Stimulated activated CD8-positive, alpha-beta memory T cell treated with anti-CD3 and anti-CD28 coated beads, Interleukin-4, amount 100 ng/mL, for 1 hour (primary cell): Measurements from ENCODE around the gene RALGDS.

ENCODE experiments used
- DNase-seq, 2 donors: peaks; one replicate each; pipeline ENCODE4 v3.0.0-alpha.2; 2020; ENCODE audit warnings: low read depth in 2 of 2, low spot score in 1 of 2

RALGDS gene

DNA sequence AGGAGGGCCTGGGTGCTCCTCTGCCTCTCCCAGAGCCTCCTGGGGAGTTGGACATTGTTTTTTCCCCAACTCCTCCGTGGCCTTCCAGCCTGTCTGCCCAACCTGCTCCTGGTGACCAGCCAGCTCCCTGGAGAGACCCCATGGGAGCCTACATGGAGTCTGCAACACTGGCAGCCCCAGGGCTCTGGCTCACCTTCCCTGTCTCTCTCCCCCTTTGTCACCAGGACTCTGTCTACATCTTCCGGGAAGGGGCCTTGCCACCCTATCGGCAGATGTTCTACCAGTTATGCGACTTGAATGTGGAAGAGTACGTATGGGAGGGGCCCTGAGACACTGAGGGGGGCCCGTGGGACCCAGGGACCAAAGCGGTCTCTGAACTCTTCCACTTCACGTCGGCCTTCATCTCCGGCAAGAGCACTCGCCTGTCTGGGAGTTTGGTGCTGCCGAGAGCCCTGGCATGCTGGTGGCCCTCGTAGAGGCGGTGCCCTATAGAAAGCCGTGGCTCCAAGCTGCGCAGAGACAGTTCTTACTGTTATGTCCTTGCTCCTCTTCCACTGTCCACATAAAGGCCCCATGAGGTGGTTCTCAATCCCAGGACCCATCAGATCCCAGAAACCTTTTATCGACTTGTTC is 65.1 kb downstream of the RALGDS start:
- no peak for DNase-seq

DNA sequence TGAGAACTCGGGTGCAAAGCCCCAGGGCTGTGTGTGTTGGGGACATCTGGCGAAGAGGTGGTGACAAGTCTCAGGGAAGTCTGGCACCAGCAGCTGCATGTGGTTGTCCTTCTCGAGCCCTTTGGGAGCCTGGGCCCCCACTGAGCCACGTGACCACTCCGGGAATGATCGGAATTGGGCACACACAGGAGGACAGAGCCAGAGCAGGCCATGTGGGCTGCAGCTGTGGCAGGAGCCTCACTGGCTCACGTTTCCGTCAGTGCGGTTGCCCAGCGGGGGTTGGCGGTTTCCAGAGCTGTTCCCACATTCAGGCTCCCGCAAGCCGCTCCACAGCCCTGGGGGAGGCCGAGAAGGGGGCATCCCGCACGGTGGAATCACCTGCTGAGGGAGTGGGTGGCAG is 66.1 kb downstream of the RALGDS start:
- no peak for DNase-seq

- DNase-seq, result no peak
These were observed 66.7 kb downstream of the RALGDS start for GRCh38 chr9:133054194-133054890.

- DNase-seq, result no peak
These were observed 69.0 kb downstream of the RALGDS start for GRCh38 chr9:133051966-133052539.

DNA sequence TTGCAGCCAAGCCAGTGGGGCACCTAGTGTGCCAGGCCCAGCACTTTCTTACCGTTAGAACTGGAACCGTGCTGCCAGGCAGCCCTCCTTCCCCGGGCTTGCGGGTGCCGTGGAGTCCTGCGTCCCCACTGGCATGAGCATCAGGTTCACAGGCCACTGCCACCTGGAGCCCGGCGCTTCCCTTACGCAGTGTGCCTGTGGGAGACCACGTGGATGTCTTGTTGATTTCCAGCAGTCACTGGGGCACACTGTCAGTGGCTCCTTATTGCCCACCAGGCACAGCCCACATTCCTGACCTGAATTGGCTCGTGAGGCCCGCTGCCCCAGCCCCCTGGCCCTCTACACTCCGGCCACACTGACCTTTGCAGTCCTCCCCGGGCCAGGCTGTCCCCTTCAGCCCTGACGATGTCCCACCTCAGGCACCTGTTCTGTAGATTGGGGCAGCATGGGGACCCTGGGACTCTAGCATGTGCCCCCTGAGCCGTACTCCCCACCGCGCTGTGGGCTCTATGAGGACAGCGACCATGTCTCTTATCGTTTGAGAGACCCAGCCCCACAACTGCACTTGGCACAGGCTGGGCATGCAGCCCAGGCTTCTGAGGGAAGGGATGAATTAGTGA is 69.6 kb downstream of the RALGDS start:
- no peak for DNase-seq

DNA sequence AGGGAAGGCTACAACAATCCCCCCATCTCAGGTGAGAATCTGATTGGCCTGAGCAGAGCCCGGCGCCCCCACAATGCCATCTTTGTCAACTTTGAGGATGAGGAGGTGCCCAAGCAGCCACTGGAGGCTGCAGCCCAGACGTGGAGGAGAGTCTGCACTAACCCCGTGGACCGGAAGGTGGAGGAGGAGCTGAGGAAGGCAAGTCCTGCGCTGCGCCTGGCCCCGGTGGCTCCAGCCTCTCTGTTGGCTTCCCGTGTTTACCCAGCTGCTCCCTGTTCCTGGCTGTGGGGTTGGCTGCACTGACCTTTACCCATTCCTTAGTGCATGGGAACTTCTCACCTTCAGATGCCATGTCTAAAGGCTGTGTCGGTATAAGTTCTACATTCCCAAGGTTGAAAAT is 70.3 kb downstream of the RALGDS start:
- no peak for DNase-seq

DNA sequence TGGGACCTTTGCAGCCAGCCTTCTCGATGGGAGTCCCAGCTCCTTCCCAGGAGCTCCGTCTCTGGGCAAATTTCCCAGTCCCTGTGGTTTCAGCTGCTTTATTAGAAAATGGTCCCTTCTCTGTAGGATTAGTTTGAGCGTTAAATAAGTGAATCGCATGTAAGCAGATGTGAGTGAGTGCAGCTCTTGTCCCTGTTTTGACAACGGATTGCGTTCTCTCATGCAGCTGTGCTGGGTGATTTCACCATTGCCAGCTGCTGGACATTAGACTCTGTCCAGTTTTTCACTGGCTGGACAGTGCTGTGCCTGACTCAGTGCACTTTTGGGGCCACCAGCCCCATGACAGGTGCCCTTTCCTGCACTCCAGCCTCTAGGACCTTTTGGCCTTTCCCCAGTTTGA is 70.9 kb downstream of the RALGDS start:
- no peak for DNase-seq

DNA sequence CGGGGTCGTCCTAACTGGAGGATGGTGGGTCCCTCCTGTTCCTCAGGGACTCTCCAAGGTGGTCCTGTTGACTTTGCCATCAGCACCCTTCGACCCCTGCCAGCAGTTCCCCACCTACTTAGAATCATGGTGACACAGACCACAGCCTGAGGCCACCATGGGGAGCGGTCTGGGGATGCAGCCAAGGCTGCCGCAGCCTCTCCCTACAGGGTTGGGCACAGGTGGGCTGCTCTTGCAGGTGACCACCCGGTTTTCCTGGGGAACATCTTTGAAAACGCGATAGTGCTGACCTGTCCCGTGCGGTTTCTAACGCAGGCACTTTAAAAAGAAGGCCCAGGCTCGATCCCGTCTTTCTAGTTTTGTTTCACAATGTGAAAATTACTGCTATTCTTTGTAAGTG is 72.0 kb downstream of the RALGDS start:
- no peak for DNase-seq

DNA sequence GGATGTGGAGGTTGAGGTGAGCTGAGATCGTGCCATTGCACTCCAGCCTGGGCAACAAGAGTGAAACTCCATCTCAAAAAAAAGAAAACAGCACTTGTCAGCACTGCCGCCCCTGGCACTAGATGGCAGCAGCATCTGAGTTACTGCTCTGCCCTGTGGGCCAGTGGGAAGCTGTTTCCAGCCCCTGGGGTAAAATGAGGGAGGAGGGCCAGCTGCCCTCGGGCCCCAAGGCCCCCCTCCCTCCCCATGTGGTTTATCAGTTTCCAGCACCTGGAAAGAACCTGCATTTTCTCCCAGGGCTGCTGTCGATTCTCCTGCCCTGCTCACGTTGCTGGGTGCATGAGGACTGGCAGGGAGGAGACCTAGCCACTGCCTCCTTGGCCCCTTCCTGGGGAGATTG is 72.4 kb downstream of the RALGDS start:
- DNase-seq, result no peak
